Activated CD8-positive, alpha-beta memory T cell treated with anti-CD3 and anti-CD28 coated beads for 4 hours (primary cell): Measurements from ENCODE around the gene ASTN2.
"Not testable (repeated sequence)": the region's sequence is repeated elsewhere in the genome, so short reads cannot be mapped to it uniquely, and the experiment has no call there.

Experiments
- DNase-seq, 2 donors: peaks; one replicate each; pipeline ENCODE4 v3.0.0-alpha.2; 2020; ENCODE audit warnings: low read depth in 2 of 2

ASTN2 gene

DNA sequence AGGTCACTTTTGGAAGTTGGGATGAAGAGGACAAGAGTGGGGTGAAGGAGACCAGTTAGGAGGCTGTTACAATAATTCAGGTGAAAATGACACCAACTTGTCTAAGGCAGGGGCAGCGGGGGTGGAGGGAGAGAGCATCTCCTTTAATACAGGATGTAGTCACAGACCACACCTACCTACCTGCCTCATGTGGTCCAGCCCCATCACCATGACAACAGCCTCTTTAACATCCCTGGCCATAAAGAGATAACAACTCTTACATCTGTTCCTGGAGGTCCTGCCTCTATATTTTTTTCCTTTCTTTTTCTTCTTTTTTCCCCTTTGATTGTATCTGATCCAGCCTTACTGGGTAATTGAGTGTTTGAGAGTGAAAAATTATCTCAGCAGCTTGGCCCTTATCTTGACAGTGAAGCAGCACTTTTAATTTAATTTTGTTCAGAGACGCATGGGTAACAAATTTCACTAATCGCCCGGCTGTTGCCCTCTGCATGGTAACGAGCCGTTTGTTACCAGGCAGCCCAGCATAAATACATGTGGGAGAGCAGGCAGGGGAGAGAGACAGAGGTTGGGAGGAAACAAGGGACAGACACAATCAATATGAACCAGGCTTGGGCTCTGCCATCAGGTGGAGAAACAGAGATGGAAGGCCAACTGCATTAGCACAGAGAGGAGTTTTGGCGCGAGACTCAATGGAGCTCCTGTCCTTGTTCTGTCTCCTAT, 338.1 kb downstream of the ASTN2 start:
- no peak for DNase-seq

GRCh38 chr9:117075636-117076035, 339.2 kb downstream of the ASTN2 start:
- no peak for DNase-seq

- DNase-seq = no peak
Observed at GRCh38 chr9:117074784-117075520, 339.9 kb downstream of the ASTN2 start.

- no peak for DNase-seq
Observed at GRCh38 chr9:117074342-117074662, 340.6 kb downstream of the ASTN2 start.

GRCh38 chr9:117073539-117074341, 341.1 kb downstream of the ASTN2 start:
- DNase-seq = no peak

- no peak for DNase-seq
Observed at GRCh38 chr9:117073071-117073470, 341.8 kb downstream of the ASTN2 start.

- no peak for DNase-seq
Observed at GRCh38 chr9:117072216-117072615, 342.6 kb downstream of the ASTN2 start.

- DNase-seq = not testable (repeated sequence)
Observed at GRCh38 chr9:117071673-117072207, 343.1 kb downstream of the ASTN2 start.

- no peak for DNase-seq
Observed at GRCh38 chr9:117063721-117064471, 351.0 kb downstream of the ASTN2 start.

- no peak for DNase-seq
Observed at GRCh38 chr9:117060963-117061362, 353.9 kb downstream of the ASTN2 start.

DNA sequence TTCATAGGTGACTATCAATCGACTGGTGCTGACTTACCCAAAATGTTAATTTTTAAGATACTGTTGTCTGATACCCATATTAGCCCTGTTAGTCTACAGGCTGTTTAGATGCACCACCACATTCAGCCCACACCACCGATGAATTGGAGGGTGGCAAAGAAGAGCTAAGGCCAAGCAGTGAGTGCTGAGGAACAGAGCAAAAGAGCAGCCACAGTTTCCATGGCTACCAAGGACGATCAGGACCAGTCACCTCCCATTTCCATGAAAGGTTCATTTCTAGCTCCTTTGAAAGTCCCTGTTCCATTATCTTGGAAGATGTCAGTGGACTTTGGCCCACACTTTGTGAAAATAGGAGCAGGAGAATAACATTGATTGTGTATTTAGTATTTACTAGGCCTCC, 364.9 kb downstream of the ASTN2 start:
- no peak for DNase-seq

- DNase-seq = no peak
Observed at GRCh38 chr9:117046666-117047327, 368.1 kb downstream of the ASTN2 start.

DNA sequence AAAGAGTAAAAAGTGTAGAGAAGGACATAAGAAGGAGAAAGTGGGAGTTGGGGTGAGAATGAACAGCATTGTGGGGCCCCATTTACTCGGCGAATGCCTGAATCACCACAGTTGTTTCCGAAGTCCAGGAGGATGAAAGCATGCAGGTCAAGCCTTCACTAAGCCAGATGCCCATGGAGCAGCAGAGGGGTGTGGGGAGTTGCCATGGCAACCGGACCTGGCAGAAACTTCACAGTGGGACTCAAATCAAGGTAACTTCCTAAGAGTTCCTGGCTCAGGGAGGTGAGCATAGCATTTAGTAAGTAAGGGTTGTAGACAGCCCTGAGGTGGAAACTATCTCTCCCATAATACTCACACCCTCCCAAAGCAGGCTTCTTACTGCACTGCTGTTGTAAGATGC, 370.6 kb downstream of the ASTN2 start:
- DNase-seq = no peak

DNA sequence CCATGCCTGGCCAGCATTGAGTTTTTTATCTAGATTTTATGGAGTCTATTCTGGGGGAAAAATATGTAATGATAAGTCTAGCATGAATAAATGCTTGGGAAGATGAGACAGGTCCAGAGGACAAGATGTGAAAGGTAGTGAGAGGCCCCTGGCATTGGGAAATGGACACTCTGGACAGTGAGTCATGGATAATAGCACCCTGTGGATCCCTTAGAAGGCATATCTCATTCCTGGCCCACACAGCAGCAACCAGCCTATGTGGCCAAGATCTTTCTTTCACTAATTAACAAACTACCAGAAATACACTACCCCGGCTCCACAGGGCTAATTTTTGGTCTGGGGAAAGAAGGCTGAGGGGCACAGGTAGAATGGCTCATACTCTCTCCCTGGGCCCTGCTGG, 371.7 kb downstream of the ASTN2 start:
- no peak for DNase-seq

- DNase-seq = no peak
Observed at GRCh38 chr9:117035546-117035945, 379.3 kb downstream of the ASTN2 start.

GRCh38 chr9:117034866-117035265, 380.0 kb downstream of the ASTN2 start:
- no peak for DNase-seq

DNA sequence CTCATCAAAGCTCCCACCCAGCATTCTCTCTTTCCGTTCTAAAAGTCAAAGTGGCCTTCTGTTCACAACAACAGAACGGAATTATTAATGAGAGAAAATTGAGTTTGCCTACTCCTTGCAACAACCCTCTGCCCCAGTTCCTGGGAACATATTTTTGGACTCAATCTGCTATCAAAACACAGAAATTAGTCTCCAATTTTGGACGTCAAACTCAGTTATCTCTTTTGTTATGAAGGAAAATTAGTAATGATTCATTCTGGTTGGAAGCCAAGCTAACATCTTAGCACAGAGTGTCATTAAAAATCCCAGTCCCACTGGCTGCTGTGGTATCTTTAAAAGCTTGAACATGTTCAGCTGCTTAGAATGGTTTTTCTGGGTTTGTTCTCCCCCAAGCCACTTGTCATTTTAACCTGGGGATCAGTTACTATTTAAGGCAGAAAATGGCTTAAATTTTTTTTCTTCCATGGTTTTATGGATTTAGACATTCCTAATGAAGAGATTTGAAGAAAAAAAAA, 384.5 kb downstream of the ASTN2 start:
- DNase-seq = no peak

DNA sequence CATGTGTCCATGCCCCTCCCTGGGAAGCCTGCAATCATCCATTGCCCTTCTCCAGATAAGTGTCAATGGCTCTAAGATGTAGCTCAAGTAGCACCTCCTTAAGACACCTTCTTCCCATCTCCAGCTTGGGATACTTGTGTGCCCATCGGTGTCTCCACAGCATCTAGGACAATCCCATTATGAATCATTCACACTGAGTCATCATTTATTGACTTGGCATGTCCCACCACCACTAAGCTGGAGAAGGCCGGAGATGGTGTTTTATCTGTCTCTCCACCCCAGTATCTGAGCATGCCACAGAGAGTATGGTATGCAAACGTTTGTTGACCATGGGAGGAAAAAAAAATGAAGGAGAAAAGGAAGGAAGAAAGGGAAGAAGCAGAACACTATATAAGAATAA, 385.5 kb downstream of the ASTN2 start:
- no peak for DNase-seq

- no peak for DNase-seq
Observed at GRCh38 chr9:117028103-117028858, 386.6 kb downstream of the ASTN2 start.

DNA sequence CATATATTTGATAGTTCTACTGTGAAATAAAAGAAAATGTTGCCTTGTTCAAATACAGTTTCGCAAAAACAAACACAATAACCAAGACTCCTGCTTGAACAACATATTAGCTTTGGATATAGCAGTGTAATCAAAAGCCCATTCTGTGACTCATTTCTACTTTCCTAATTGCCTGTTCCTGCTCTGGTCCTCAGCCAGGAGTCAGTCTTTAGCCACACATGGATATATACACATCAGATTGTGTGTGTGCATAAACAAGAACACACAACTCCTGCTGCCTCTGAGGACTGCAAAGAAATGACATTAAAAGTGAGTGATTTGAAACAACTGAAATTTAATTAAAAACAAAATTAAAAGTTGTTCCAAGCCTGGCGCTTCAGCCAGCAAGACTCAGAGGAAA, 393.0 kb downstream of the ASTN2 start:
- no peak for DNase-seq
